SKM-1 (cell line): ENCODE results near the gene DVL2.

Source experiments
- DNase-seq: peaks from one replicate; lab custom pipeline; 2025; ENCODE audit not compliant: unreplicated experiment; lab: John Stamatoyannopoulos, UW

The DVL2 gene

GRCh38 chr17:7234083-7234951, at the start of gene DVL2:
Gene DVL2, minus strand, starts transcription at chr17:7234517. Its CDS starts 255 bp downstream, at chr17:7234262.
- peak; percentile 38 for DNase-seq

GRCh38 chr17:7283471-7284216, 49.3 kb upstream of the DVL2 start:
- no peak for DNase-seq

- no peak for DNase-seq
Measured at GRCh38 chr17:7282752-7283321, 48.5 kb upstream of the DVL2 start.

- DNase-seq = no peak
Measured at GRCh38 chr17:7281953-7282751, 47.8 kb upstream of the DVL2 start.

- no peak for DNase-seq
Measured at GRCh38 chr17:7281074-7281952, 47.0 kb upstream of the DVL2 start, which contains the start of gene SLC2A4. Gene SLC2A4, plus strand, starts transcription at chr17:7281718. Its CDS starts 217 bp downstream, at chr17:7281935.

GRCh38 chr17:7280519-7281073, 46.3 kb upstream of the DVL2 start:
- peak; percentile 54 for DNase-seq

- no peak for DNase-seq
Measured at GRCh38 chr17:7279448-7279847, 45.1 kb upstream of the DVL2 start.

GRCh38 chr17:7266784-7267183, 32.5 kb upstream of the DVL2 start:
- DNase-seq = no peak

- no peak for DNase-seq
Measured at GRCh38 chr17:7263801-7264078, 29.4 kb upstream of the DVL2 start.

- no peak for DNase-seq
Measured at GRCh38 chr17:7262935-7263800, 28.9 kb upstream of the DVL2 start.

GRCh38 chr17:7262192-7262934, 28.0 kb upstream of the DVL2 start, which contains the start of gene CLDN7:
Gene CLDN7, minus strand, starts transcription at chr17:7262478. Its CDS starts 435 bp downstream, at chr17:7262043.
- no peak for DNase-seq

GRCh38 chr17:7261379-7262191, 27.3 kb upstream of the DVL2 start:
- no peak for DNase-seq

- DNase-seq = no peak
Measured at GRCh38 chr17:7260651-7261378, 26.5 kb upstream of the DVL2 start.

- no peak for DNase-seq
Measured at GRCh38 chr17:7260151-7260550, 25.8 kb upstream of the DVL2 start.

GRCh38 chr17:7259555-7259889, 25.2 kb upstream of the DVL2 start:
- DNase-seq = no peak

GRCh38 chr17:7258731-7259554, 24.6 kb upstream of the DVL2 start:
- DNase-seq = no peak
